GM12892 (cell line): ENCODE results near the gene NUP107. TPM values are rescaled to one million over a fixed set of nuclear protein-coding genes. Genes with fewer than 3 reads are reported as not detected.
"Not testable (repeated sequence)": the region's sequence is repeated elsewhere in the genome, so short reads cannot be mapped to it uniquely, and the experiment has no call there.

Experiments
- DNase-seq: peaks from one replicate; pipeline ENCODE4 v3.0.0; 2011; ENCODE audit not compliant: insufficient read length
- FAIRE-seq: peaks from 2 replicates; lab custom pipeline; 2011; peaks lifted over from hg19 to GRCh38; lab: Jason Lieb, UNC
- POLR2A ChIP-seq: IDR thresholded peaks from 2 replicates; pipeline ENCODE4 v1.6.1; 2011; ENCODE audit warnings: low read depth, low read length, control low read depth
- POLR2AphosphoS5 ChIP-seq: IDR thresholded peaks from 2 replicates; pipeline ENCODE4 v1.6.1; 2011; ENCODE audit warnings: low read depth, low read length, control low read depth
- TAF1 ChIP-seq: IDR thresholded peaks from 2 replicates; pipeline ENCODE4 v1.6.1; 2011; ENCODE audit warnings: low read depth, mild to moderate bottlenecking, control low read depth, low read length, borderline replicate concordance
- polyA plus RNA-seq: library from polyadenylated mRNA; unstranded; fragments of >200 nt; gene quantifications from one replicate; pipeline ENCODE4 v1.2.1, GENCODE V29; 2012; ENCODE audit warnings: missing spikeins, inconsistent platforms; ENCODE audit not compliant: missing spikeins

The NUP107 gene
- polyA plus RNA-seq: 66.4 TPM

DNA sequence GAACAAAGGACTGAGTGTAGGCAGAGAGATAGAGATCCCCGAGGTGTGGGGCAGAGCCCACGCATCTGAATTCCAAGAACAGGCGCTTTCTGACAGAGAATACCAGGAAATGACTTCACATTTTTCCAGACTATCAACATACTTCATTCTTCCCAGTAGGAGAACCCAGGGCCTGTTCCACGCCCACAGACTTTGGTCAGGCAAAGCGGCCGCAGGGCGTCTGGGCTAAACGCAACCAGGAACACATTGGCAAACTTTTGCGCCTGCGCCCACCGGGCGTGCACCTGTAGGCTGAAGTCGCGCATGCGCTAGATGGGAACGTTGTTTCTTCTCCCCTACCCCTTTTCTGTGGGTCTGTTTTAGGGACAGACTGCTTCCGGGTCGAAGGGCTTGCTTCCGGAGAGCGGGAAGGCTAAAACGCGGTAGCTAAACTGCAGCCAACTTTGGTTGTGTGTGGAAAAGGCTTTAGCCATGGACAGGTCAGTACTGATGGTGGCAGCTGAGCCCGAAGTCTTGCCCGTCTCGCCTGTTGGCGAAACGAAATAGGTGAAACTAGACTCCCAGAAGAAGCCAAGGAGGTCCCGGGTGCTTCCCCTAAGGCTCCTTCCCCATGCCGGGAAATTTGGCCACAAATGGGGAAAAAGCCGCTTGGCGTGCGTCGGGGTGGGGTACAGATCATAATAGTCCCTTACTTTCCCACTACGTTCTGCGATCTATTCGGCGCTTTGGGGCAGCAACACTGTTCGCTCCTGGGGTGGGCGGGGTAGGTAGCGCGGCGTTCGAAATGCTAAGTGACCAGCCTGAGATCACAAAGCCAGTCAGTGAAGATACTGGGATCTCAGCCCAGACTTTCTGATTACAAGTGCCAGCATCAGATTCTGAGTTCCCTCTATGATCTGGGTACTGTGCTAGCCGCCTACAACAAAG lies at the start of gene NUP107:
Gene NUP107, plus strand, starts transcription at position 384 of the 927 bp plus-strand sequence. Its CDS starts 88 bp downstream, at position 472.
- peak; percentile 75 for TF ChIP-seq TAF1
- peak; percentile 94 for TF ChIP-seq POLR2AphosphoS5
- TF ChIP-seq POLR2A: peak; percentile 91
- FAIRE-seq (peak; percentile 98), DNase-seq (peak; percentile 85)

DNA sequence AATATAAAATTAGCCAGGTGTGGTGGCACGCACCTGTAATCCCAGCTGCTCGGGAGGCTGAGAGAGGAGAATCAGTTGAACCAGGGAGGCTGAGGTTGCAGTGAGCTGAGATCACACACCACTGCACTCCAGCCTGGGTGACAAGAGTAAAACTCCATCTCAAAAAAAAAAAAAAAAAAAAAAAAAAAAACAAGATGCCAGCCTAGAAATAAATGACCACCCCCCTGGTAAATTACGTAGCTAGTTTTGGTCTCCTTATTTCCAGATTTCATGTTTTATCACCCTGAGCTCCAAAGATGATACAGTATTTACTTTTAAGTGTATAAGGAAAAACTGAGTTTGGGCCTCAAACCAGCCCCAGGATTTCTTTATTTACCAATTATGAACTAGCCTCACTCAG lies 49.3 kb upstream of the NUP107 start:
- not testable (repeated sequence) for DNase-seq, FAIRE-seq

- peak; percentile 5 for FAIRE-seq
- TF ChIP-seq TAF1 (no peak), POLR2AphosphoS5 (no peak), POLR2A (no peak)
These were observed 48.6 kb upstream of the NUP107 start for GRCh38 chr12:68638171-68638570.

GRCh38 chr12:68638721-68639395 lies 47.9 kb upstream of the NUP107 start:
- no peak for TF ChIP-seq POLR2AphosphoS5
- TF ChIP-seq POLR2A: no peak
- no peak for TF ChIP-seq TAF1
- FAIRE-seq: no peak
- DNase-seq: no peak

More at GRCh38 chr12:68638171-68638570, 48.6 kb upstream of the NUP107 start:
- no peak for DNase-seq

DNA sequence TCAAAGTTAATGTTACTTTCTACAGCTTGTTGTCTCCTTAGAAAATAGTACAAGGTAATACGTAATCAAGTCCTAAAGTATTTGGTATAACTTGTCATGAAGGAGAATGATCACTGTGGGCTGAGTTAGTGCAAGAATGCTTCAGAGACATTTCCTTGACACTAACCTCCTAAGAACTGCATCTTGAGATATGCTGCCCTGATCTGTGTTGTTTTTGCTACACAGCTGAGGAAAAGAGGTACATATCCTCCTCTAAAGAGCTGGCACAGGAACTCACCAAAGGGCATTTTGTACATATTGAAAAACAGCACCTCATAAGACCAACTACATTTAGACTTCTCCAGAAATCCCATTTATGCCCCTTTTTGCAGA lies 47.4 kb upstream of the NUP107 start:
- FAIRE-seq: peak; percentile 56
- DNase-seq: no peak
- TF ChIP-seq TAF1 (no peak), POLR2AphosphoS5 (no peak), POLR2A (no peak)

DNA sequence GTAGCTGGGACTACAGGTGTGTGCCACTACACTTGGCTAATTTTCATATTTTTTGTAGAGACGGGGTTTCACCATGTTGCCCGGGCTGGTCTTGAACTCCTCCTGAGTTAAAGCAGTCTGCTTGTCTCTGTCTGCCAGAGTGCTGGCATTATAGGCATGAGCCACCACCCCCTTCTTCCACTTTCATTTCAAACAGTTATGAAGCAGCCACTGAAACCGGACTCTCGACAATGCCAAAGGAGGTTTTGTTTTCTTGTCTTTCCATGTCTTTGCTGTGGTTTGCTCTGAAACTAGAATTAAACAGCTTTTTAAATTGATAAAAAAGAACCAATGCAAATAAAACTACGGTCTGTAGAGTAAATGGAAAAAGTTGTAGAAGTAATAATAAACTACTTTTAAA lies 45.6 kb upstream of the NUP107 start:
- TF ChIP-seq POLR2AphosphoS5 (no peak), POLR2A (no peak)
- FAIRE-seq (peak; percentile 85), DNase-seq (peak; percentile 27)

DNA sequence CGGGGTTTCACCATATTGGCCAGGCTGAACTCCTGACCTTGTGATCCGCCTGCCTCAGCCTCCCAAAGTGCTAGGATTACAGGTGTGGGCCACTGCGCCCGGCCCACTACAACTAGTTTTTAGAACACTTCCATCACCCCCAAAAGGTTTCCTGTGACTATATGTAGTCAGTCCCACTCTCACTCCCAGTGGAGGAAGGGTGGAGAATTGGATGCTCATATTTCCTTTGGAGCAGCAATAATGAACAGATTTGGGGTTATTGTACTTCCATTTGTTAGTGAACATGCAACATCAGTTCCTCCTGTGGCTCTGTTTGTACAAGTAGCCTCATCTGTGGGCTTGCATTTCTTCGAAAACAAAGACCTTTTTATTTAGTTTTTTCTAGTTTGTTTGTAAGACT lies 40.3 kb upstream of the NUP107 start:
- FAIRE-seq (no peak), DNase-seq (no peak)
- TF ChIP-seq POLR2A: no peak
- no peak for TF ChIP-seq POLR2AphosphoS5
- no peak for TF ChIP-seq TAF1

DNA sequence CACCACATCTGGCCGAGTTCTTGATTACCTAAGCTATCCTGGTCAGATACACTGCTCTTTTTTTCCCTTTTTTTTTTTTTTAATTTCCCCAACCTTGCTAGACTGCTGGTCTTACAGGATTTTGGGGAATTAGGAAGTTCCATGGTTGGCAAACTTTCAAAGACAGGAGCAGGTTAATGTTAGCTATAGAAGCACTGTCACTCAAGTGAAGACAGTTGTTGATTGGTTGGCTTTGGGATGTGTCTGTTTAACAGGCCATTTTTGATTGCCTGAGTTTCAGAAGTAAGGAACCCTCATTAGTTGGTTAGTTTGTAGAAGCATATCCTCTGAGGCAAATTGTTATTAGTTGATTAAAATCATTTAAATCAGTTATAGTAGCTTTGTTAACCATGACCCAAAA lies 39.3 kb upstream of the NUP107 start:
- no peak for FAIRE-seq
- no peak for DNase-seq
- TF ChIP-seq POLR2AphosphoS5: no peak
- TF ChIP-seq TAF1: no peak
- no peak for TF ChIP-seq POLR2A

DNA sequence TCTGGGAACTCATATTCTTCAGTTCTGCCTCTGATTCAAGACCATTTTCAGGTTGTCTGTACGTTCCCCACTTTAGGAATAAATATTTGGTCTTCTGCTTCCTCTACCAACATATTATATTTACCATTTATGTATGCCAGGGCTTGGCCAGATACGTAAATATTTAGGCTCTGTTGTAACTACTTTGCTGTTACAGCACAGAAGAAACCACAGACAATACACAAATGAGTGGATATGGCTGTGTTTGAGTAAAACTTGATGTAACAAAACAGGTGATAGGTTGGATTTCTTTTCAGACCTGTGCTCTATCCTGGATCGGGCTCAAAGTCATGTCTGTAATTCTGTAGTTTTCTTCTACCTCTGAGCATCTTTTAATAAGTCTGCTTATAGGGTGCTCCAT lies 38.6 kb upstream of the NUP107 start:
- no peak for FAIRE-seq

GRCh38 chr12:68665016-68665569 lies 21.7 kb upstream of the NUP107 start:
- TF ChIP-seq POLR2AphosphoS5: no peak
- TF ChIP-seq TAF1: no peak
- TF ChIP-seq POLR2A: no peak
- DNase-seq (no peak), FAIRE-seq (no peak)

More for the DNA sequence above, 38.6 kb upstream of the NUP107 start:
- no peak for TF ChIP-seq POLR2AphosphoS5
- no peak for TF ChIP-seq POLR2A
- no peak for TF ChIP-seq TAF1
- no peak for DNase-seq

- no peak for FAIRE-seq
- no peak for DNase-seq
- TF ChIP-seq TAF1 (no peak), POLR2A (no peak), POLR2AphosphoS5 (no peak)
These were observed 19.5 kb upstream of the NUP107 start for GRCh38 chr12:68667291-68667690.

- FAIRE-seq: no peak
- TF ChIP-seq POLR2A (no peak), POLR2AphosphoS5 (no peak), TAF1 (no peak)
- DNase-seq: no peak
These were observed 18.9 kb upstream of the NUP107 start for GRCh38 chr12:68667896-68668295.
